HG03066 (cell line): ENCODE data around the gene CNTD1.
A peak's percentile ranks its signal among the peaks of the same experiment; 100 is the strongest.

Source experiments
- ATAC-seq: cut with Tn5 transposase; IDR thresholded peaks from one replicate; pipeline ENCODE4 v1.9.1; 2021; ENCODE audit warnings: low read depth; ENCODE audit not compliant: unreplicated experiment

CNTD1 gene

GRCh38 chr17:42803074-42803883 is 4.6 kb downstream of the CNTD1 start:
- no peak for ATAC-seq

- no peak for ATAC-seq
These were observed 6.3 kb downstream of the CNTD1 start for GRCh38 chr17:42804918-42805367.

DNA sequence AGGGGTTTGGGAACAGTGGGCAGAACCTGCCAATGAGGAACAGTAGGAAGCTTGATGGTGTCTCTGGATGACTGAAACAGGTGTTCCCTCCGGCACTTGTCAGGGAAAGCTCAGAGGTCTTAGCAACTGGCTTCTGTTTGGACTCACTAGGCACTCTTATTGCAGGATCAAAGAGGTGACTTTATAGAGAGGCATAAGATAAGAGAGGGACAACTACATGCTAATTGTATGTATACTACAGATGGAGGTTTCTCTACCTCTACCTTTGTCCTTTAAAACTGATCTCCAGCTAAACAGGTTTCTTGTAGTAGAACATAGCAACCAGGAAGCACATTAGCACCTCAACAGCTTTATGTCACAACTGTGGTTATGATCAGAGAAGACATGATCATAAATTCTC is 7.6 kb downstream of the CNTD1 start:
- no peak for ATAC-seq

- no peak for ATAC-seq
These were observed 10.6 kb downstream of the CNTD1 start for GRCh38 chr17:42809250-42809649.

GRCh38 chr17:42814633-42815399 is 16.2 kb downstream of the CNTD1 start:
- ATAC-seq: no peak

DNA sequence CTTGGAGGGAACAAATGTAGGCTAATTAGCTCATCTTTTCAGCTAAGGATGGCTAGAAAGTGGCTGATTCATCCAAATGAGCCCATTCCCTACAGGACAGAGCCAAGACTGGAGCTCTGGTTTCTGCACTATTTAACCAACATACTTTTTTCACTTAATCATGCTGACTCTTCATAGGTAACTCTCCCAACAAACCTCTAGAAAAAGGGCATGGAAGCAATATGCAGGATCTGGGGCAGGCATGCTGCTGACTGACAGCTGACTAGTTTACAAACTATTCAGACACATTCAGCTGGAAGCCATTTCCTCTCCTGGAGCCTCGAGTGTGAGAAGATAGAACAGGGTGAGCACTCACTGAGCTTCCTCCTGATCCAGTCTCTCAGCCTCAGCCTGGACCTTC is 19.2 kb downstream of the CNTD1 start:
- no peak for ATAC-seq

- no peak for ATAC-seq
These were observed 19.7 kb downstream of the CNTD1 start for GRCh38 chr17:42818379-42818778.

DNA sequence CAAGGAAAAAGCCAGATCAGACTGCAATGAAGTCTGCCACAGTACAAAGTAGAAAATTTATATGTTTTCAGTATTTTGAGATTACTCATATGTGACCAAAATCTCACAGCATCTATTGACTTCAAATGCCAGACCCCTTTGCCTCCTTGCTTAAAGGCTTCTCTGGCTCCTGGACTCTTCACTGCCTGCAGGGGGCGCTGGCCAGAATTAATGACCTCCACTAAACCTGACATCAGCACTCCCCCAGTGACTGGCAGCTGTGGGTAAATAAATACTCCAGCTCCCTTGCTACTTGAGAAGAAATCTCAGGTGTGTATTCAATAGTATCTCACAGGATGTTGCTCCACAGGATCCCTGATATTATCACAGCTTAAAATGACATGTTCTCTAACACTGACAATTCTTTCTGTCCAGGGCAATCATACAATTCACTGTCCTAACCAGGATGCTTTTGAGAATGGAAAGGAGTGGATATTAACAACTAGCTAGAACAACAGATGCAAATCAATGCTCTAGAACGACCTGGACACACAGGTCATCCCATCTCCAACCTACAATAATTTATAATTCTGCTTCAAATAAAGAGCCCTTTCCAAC is 21.4 kb downstream of the CNTD1 start:
- ATAC-seq: no peak

- ATAC-seq: no peak
These were observed 22.5 kb downstream of the CNTD1 start for GRCh38 chr17:42821176-42821575.

GRCh38 chr17:42827472-42827871 is 28.8 kb downstream of the CNTD1 start:
- no peak for ATAC-seq

DNA sequence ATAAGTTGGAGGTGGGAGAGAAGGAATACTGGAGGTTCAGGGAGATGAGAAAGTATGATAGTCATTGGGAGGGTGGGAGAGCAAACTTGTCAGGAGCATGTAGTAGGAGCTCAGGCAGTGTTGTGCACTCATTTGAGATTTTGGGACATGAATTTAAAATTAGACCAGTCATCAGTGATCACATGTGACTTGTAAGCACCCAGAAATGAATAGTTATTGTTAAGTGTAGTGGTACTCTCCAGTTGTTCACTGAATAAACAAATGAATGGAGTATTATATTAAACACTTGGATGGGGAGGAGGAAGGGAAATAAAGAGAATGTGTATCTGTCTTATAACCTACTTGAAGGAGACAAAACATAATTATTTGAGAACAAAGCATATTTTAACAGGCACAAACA is 32.3 kb downstream of the CNTD1 start:
- no peak for ATAC-seq

- peak; percentile 15 for ATAC-seq
These were observed 33.7 kb downstream of the CNTD1 start for GRCh38 chr17:42832213-42832933.

GRCh38 chr17:42832934-42833766 is 34.5 kb downstream of the CNTD1 start, which contains the start of gene PSME3:
PSME3 (plus strand) TSS chr17:42833397; CDS start chr17:42833632, 235 bp downstream.
- peak; percentile 81 for ATAC-seq

- ATAC-seq: no peak
These were observed 35.2 kb downstream of the CNTD1 start for GRCh38 chr17:42833767-42834422.

- ATAC-seq: no peak
These were observed 37.1 kb downstream of the CNTD1 start for GRCh38 chr17:42835732-42836131.

DNA sequence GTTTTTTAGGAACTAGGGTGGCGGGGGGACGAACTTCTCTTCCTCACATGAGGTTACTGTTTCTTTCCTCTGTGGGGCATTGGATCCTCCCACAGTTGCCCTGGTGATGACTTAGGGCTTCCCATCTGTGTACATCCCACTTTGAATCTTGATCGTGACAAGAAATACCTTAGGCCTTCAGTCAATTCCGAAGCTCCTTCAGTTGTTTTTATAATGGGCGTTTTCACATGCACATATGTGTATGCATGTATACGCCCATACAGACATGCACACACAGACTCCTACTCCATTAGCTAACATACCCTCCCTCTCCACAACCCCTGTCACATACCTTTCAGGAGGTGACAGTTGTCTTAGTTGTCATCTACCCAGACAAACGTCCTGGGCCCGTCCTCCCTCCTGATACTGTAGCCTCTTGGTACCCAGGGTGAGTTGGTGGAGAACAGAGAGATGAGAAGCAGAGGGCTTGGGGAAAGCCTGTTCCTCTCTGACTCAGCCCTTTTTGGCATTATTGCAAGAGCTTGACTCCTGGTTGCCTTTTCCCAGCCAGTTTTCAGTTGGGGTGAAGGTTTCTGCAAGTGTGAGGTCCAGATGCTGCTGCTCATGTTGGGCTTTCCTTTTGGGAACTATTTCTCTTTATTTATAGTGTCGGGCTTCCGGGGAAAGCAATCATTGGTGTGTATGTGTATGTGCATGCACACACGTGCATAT is 43.5 kb downstream of the CNTD1 start:
- no peak for ATAC-seq

GRCh38 chr17:42843358-42843934 is 44.8 kb downstream of the CNTD1 start:
- no peak for ATAC-seq

- ATAC-seq: no peak
These were observed 45.6 kb downstream of the CNTD1 start, which contains the start of gene AOC2 for GRCh38 chr17:42844271-42844670. AOC2 (plus strand) TSS chr17:42844580; CDS start chr17:42844627, 47 bp downstream.
